ENCODE measurements around the gene DNAH1.

Gene DNAH1

DNA sequence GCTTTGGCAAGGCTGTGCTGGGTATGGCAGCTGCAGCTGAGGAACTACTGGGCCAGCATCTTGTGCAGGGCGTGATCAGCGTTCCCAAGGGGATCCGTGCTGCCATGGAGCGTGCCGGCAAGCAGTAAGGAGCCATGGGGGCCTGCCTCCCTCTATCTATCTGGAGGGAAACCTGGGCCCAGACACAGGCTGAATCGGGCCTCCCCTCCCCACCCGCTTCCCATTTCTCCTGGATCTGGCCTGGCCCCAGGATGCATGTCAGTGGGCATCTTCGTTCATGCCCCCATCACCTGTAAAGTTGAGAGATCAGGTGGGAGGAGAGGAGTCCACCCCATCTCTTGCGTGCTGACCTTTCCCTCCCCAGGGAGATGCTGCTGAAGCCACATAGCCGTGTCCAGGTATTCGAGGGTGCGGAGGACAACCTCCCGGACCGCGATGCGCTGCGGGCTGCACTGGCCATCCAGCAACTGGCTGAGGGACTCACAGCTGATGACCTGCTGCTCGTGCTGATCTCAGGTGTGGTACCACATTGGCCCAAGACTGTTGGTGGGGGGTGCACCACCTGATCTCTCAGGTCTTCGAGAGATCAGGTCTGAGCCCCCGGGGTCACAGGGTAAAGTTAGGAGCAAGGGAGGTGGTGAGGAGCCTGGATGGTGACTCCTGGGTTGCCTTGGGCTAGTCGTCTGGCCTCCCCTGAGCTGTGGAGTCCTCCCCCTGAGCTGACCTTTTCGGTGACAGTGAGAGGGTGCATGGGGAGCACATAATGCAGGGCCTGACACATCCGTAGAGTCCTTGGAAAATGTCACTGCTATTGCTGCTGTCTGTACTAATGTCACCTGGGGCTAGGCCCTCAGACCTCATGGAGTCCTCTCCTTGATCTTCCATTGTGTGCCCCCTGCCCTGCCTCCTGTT is 25.3 kb upstream of the DNAH1 start:
- DNase-seq (ENCODE audit: low read depth) = no peak

DNA sequence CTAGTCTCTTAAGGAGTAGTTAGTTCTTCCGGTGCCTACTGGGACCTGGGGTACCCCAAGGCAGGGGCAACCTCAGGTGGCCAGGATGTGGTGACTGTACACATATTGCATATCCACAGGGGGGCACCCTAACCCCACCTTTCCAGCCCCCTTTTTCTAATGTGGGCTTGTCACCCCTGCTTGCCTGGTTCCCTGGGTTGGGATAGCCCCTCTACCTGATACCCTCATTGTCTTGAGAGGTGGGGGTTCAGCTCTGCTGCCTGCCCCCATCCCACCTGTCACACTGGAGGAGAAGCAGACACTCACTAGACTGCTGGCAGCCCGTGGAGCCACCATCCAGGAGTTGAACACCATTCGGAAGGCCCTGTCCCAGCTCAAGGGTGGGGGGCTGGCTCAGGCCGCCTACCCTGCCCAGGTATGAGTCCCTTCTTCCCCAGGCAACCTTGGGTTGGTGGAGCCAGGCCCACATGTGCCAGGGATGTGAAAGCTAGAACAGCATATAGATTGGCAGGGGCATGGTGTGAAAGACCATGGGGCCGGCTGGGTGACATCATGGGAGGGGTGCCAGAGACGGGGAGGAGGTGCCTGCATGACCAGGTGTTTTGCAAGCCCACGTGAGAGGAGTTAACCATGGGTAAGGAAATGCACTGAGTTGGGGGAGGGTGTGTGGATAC is 24.5 kb upstream of the DNAH1 start:
- DNase-seq (ENCODE audit: low read depth) = no peak

GRCh38 chr3:52292247-52293065 is 23.7 kb upstream of the DNAH1 start:
- DNase-seq (ENCODE audit: low read depth) = no peak

- DNase-seq (ENCODE audit: low read depth) = no peak
Observed at GRCh38 chr3:52293491-52294319, 22.4 kb upstream of the DNAH1 start.

DNA sequence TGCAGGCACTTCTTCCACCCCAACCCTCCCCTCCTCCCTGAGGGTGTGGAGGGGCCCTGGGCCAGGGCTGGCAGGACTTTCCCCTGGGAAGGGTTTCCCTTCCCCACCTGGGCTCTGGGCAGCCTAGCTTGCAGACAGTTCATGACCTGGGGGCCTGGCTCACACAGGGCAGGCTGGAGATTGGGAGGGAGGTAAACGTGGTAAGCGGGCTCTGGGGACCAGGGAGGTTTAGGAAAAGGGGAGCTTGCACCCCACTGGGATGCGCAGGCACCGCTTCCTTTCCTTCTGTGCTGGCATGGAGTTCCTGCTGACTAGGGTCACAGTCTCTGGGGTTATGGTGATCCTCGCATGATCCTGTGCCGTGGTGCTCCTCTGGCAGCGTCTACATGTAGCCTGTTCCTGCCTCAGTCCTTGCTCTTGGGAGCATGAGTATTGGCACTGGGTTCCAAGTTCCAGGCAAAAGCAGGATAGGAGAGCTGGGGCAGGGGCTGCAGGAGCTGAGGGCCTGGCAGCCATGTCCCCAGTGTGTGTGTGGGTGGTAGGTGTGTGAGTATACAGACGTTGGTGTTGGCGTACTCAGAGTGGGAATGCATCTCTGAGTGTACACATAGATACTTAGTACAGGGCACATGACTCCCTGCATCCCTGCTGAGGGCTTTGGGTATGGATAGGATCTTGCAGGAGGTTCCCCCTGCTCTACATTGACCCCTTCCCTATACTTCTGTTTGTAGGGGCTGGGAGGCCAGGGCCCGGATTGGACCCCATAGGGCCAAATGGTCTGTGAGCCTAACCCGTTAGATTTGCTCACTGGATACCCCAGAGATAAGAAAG is 21.6 kb upstream of the DNAH1 start:
- no peak for DNase-seq (ENCODE audit: low read depth)

- no peak for DNase-seq (ENCODE audit: low read depth)
Observed at GRCh38 chr3:52295671-52296208, 20.4 kb upstream of the DNAH1 start.

GRCh38 chr3:52297242-52298148 is 18.6 kb upstream of the DNAH1 start:
- no peak for DNase-seq (ENCODE audit: low read depth)

DNA sequence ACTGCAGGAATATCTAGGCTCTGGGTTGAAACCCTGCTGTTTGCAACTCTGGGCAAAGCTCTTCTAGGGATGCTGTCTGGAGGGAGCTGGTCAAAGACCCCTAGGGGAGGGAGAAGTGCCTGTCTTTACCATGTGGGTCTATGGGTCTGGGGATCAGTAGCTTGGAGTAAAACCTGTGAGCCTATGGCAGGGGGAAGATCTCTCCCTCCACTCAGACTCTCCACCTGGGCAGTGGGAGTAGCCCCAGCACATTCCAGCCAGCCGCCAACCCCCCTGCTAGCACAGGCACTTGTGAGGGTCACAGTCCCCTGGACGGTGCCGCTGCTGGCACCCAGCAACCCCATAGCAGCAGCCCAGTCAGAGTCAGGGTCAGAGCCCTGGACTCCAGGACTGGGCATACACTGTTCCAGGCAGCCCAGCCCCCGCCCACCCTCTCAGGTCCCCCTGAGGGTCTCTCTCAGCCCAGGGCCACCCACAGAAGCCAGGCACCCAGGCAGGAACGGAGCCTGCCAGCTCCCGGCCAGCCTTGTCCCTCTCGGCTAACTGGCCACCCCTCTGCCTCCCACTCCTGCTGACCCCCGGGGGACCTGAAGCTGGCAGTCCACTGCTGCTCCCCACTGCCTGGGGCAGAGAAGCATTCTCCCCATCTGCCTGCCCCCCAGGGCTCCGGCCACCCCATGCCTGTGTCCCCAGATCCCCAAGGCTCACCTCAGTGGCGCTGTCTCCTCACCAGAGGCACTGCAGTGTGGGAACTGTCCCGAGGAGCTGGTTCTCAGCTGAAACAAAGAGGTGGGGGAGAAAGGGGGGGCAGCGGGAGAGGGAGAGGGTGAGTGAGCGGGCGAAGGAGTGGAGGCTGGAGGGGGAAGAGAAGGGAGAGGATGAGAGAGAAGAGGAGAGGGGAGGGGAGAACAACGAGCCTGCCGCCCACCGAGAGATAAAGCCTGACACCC is 17.7 kb upstream of the DNAH1 start:
- no peak for DNase-seq (ENCODE audit: low read depth)

DNA sequence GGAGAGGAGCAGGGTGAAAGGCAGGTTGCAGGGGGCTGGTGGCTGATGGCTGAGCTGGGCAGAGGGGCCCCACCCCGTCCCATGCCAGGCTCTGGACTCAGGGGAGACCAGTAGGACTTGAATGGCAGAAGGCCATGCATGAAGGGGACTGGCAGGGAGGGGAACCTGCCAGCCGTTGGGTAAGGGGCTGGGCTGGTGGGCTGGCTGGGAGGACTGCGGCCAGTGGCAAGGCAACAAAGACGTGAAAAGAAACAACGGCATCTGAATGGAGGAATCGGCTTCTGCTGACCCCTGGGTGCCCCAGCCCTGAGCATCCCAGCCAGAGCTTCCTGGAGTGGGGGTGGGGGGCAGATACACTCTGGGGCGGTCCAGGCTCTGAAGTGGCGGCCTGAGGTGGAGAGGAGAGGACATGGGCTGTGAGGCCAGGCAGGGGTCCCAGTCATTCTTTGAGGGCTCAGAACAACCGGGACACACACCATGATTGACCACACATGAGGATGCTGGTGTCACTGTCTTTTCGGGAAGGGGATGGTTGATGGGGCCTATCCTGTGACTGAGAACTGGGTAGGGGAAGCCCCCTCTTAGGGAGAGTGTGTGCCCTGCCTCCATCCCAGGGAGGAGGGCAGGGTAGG is 16.8 kb upstream of the DNAH1 start:
- DNase-seq (ENCODE audit: low read depth) = no peak

GRCh38 chr3:52299879-52300611 is 16.1 kb upstream of the DNAH1 start:
- no peak for DNase-seq (ENCODE audit: low read depth)

GRCh38 chr3:52302426-52303145 is 13.5 kb upstream of the DNAH1 start:
- no peak for DNase-seq (ENCODE audit: low read depth)

DNA sequence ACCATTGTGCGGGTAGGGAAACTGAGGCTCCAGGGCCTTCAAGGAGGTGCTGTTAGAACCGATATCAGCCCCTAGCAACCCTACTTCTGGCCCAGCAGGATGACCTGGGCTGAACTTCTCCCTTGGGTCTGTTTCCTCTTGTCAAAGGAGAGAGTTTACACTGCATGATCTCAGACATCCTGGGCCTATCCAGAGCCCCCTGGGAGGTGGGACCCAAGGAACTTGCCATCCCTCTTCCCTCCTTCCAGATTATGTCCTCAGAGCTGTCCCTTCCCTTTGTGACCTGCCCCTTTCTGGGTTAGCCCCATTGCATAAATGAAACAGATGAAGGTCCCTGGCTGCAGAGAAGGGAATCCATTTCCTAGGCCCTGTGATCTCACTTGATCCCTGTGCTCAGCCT is 12.3 kb upstream of the DNAH1 start:
- no peak for DNase-seq (ENCODE audit: low read depth)

GRCh38 chr3:52305926-52306325 is 10.2 kb upstream of the DNAH1 start:
- no peak for DNase-seq (ENCODE audit: low read depth)

GRCh38 chr3:52306978-52307377 is 9.1 kb upstream of the DNAH1 start:
- DNase-seq (ENCODE audit: low read depth) = no peak

GRCh38 chr3:52308308-52308707 is 7.8 kb upstream of the DNAH1 start:
- DNase-seq (ENCODE audit: low read depth) = no peak

- no peak for DNase-seq (ENCODE audit: low read depth)
Observed at GRCh38 chr3:52310861-52311575, 5.1 kb upstream of the DNAH1 start.
